NOMO-1 treated with DMSO at 0.1 percent for 48 hours (cell line): Measurements from ENCODE around the gene OTULIN.

Experiments used
- DNase-seq: peaks from one replicate; lab custom pipeline; 2025; ENCODE audit not compliant: unreplicated experiment; lab: John Stamatoyannopoulos, UW

Gene OTULIN

DNA sequence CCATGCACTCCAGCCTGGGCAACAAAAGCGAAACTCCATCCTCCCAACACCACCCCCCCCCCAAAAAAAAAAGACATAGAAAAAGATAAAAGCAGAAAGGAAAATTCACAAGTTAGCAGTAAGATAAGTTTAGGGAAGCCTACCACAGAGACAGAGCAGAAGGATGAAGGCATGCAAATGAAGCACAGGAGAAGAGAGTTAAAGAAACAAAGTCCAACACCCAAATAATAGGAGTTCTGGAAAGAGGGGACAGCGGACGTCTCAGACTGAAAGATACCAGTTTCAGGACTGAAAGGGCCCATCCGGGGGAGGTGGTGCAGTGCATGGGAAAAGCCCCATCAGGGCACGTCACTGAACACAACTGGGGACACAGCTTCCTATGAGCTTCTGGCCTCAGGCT lies 54.3 kb downstream of the OTULIN start:
- DNase-seq = no peak

- no peak for DNase-seq
Observed at GRCh38 chr5:14720236-14720923, 55.9 kb downstream of the OTULIN start.

- no peak for DNase-seq
Observed at GRCh38 chr5:14721990-14722656, 57.6 kb downstream of the OTULIN start.

DNA sequence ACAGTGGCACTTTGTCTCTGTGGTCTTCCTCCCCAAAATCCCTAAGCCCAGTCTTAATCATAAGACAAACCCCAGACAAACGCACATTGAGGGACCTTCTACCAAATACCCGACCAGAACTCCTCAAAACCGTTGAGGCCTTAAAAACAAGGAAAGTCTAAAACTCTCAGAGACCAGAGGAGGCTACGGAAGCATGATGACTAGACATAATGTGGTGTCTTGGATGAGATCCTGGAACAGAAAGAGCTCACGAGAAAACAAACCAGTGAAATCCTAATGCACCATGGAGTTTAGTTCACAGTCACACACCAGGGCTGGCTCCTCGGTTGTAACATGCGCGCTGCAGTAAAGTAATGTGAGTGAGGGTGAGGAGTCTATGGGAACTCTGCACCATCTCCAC lies 58.4 kb downstream of the OTULIN start:
- no peak for DNase-seq

- peak; percentile 70 for DNase-seq
Observed at GRCh38 chr5:14723701-14724132, 59.2 kb downstream of the OTULIN start.

DNA sequence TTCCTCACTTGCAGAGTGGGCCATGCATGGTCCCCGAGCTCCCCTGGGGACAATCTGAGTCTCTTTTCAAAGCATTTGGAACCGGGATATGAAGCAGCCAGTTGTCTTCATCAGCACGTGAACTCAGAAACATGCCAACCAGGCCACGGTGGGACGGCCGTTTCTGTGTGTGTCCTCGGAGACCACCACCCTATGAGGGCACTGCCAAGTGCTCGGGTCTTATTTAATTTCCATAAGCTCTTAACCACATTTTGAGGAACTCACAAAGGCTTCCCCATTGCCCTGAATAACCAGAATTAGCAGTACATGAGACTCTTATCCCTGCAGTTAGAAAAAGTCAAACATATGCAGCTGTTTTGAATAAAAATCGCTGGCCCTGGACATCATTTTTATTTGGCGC lies 60.1 kb downstream of the OTULIN start:
- peak; percentile 32 for DNase-seq

DNA sequence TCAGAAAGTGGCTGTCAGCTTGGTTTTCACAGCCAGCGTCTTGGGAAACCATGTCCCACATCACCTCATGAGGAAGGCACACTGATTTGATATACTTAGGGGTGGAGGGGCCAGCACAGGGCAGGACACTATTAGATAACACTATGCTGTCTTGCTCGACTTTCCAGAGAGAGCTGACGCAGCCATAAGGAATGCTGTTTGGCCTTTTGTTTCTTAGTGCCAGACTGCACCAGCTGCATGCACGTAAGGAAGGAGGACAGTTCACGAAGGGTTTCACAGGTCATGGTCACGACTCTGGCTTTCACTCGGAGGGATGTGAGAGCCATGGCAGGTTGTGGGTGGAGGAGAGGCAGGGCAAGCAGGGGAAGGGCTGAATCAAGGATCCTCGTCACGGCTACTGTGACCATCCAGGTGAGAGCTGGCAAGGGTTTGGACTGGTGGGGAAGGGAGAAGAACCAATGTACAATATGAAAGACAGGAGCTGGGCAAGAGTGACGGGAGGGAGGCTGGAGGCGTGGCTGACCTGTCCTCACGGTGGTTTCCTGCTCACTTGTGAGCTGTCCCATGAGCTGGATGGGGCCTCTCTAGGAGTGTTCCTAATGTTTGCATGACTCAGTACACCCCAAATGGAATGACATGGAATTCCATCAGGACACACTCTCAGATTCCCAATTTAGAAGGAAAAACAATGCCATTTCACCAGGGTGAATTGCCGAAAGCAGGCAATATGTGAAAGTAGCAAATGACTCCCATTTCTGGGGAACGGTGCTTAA lies 61.7 kb downstream of the OTULIN start:
- DNase-seq = no peak

DNA sequence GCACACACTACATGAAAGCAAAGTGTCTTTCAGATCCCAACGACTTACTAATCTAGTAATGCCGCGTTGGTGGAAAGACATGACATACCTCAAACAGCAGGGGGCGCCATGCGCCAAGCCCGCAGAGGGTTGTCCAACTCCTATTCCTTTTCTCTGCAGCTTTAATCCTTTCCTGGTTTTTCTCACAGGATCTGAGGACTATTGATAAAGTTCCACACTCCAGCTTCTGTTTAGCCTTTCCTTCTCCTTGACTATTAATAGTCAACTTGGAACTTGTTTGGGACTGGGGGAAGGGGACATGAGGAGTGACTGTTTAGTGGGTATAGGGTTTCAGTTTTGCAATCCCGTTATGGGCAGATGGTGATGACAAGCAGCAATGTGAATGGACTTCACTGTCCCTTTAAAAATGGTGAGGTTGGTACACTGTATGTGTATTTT lies 62.9 kb downstream of the OTULIN start:
- DNase-seq = peak; percentile 84

DNA sequence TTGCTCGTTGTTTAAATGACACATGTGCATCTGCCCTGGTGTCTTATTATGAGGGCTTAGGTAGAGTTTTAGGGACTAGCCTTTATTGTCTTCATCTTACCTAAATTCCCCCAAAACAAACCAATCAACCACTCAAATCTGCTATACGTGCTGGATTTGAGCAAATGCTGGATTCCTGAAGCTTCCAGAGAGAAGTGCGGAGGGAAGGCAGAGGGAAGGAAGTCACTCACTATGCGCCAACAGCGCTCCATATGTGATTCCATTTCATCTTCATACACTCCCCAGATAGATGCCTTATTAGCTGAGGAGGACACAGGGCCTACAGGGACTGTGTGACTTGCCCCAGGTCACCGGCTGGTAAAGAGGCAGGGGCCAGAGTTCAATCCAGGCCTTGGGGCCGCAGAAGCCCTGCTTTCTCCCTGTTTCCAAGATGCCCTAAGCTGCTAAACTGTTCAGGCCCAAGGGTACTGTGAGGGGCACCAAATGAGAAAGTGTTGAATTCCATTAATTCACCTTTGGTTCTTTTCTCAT lies 63.5 kb downstream of the OTULIN start:
- no peak for DNase-seq

DNA sequence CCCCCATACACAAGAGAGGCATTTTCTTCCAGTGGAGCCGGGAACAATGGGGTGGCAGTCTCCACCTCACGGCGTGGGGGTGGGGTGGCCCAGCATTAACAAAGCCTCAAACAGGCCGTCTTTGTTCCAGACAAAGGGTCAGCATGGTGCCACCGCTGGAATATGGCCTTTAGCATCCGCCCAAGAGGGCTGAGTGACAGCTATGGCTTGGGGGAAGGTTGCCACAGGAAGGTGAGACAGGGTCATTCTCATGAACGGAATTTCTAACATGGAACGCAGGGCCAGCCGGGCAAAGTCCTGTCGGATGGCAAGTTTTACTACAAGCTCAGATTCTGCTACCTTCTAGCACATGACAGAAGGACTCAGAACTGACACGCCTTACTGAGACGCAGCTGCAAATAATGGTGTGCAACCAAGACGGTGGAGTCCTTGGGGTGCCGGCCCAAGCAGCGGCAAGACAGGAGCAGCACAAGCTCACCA lies 64.0 kb downstream of the OTULIN start:
- DNase-seq = no peak

DNA sequence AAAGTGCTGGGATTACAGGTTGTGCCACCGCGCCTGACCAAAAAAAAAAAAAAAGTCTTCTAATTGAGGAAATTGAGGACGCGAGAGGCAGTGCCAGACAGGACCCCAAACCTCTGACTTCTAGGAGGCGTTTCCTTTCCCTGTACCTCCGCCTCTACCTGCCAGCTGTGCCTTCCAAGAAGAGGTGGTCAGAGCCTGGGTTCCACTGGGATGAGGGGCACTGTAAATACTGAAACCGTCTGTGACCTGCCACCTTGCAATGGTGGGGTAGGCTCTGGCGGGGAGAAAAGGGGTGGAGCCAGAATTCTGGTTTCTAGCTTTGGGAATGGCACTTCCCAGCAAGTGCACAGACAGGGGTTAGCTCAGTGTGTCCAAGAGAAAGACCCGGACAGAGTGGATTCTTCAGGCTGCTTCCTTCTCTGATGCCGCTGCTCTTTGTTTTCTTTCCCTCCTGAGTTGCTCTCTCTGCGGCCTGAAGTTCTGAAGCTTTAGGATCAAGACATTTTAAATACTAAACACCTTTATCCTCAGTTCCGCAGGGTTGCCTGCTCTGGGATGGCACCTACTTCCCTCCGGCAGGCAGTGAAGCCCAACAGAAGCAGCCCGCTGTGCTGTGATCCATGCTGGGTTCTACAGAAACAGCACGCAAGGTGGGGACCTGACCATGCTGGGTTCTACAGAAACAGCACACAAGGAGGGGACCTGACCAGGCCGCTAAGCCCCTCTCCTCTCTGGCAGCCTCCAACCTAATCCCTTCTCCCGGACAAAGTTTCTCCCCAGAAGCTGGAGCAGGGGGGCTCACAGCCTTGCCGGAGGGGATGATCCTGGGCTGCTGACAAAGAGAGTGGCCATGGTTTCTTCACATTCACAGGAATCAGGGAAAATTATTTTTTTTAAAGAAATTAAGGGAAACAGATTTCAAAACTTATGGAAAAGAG lies 65.2 kb downstream of the OTULIN start:
- DNase-seq = no peak

GRCh38 chr5:14730466-14730865 lies 65.9 kb downstream of the OTULIN start:
- no peak for DNase-seq

- DNase-seq = no peak
Observed at GRCh38 chr5:14730881-14731280, 66.4 kb downstream of the OTULIN start.

GRCh38 chr5:14732991-14733390 lies 68.5 kb downstream of the OTULIN start:
- no peak for DNase-seq

GRCh38 chr5:14733661-14734060 lies 69.1 kb downstream of the OTULIN start:
- DNase-seq = no peak

DNA sequence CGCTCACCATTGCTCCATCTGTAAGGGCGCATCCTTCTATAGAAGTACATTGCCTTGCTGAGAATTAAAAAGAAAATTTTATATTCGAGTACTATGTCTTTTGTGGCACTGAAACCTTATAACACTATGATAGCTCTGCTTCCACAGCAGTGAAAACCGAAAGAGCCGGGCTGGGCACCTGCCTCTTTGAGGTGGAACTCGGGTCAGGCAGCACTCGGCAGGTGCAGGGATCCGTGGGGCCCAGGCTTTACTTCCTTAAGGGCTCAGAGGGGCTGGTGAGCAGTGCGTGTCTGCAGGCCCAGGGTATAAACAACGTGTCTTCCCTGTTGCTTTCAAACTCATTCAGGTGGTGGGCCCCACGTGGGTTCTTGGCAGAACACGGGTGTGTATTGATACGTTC lies 69.9 kb downstream of the OTULIN start:
- DNase-seq = no peak

DNA sequence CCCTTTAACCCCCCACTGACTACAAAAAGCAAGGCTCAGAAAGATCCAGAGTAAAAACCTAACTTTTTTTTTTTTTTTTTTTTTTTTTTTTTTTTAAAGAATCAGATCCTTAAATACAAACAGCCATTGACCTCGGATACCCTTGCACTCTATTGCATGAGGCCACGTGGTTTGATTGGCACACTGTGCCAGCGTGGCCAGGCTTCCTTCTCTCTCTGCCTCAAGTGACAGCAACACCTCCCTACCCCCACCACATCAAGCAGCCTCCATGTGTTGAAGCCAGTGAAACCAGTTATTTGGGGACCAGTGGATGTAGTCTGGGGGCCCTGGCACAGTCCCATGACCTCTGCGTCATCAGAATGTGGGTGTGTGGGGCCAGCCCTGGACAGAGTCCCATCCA lies 71.4 kb downstream of the OTULIN start:
- peak; percentile 22 for DNase-seq

- no peak for DNase-seq
Observed at GRCh38 chr5:14737291-14737690, 72.8 kb downstream of the OTULIN start.

DNA sequence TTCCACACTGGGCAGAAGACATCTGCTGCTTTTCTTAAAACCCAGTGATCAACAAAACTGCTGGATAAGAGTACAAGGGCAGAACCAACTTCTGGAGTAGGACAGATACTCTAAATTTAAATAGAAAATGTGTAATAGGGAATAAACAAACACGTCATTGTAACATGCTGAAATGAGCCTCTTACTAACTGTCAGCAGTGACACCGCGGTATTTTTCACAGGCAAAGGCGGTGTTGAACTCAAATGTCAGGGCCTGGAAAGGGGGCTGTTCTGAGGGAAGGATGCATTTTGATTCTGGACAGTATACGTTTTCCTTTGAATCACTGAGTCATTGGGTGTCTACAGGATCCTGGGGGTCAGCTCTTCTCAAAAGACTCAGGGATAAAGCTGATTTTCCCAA lies 73.5 kb downstream of the OTULIN start:
- no peak for DNase-seq

GRCh38 chr5:14739538-14739937 lies 75.0 kb downstream of the OTULIN start:
- DNase-seq = peak; percentile 78
